H9 (cell line): ENCODE measurements around the gene TEAD1. TPM values are rescaled to one million over a fixed set of nuclear protein-coding genes. Genes with fewer than 3 reads are reported as not detected.

Experiments used
- DNase-seq: peaks from one replicate; pipeline ENCODE4 v3.0.0-alpha.2; 2017
- H2AFZ ChIP-seq: one replicate; pipeline ENCODE4 v1.6.1; 2013; ENCODE audit warnings: mild to moderate bottlenecking, low read length, control low read depth, moderate library complexity
- H2AK5ac ChIP-seq: 2 replicates; pipeline ENCODE4 v1.6.1; 2013; ENCODE audit warnings: low read length, control low read depth, mixed read lengths; ENCODE audit not compliant: insufficient read length
- H2BK120ac ChIP-seq: one replicate; pipeline ENCODE4 v1.6.1; 2013; ENCODE audit warnings: low read depth, mild to moderate bottlenecking, low read length, control low read depth, inconsistent platforms; ENCODE audit not compliant: poor library complexity, severe bottlenecking
- H2BK12ac ChIP-seq: 2 replicates; pipeline ENCODE4 v1.6.1; 2013; ENCODE audit warnings: low read length, control low read depth, mixed read lengths, low read depth; ENCODE audit not compliant: insufficient read length
- H2BK15ac ChIP-seq: 2 replicates; pipeline ENCODE4 v1.6.1; 2013; ENCODE audit warnings: low read depth, low read length, control low read depth
- H2BK20ac ChIP-seq: one replicate; pipeline ENCODE4 v1.6.1; 2013; ENCODE audit warnings: low read depth, mild to moderate bottlenecking, low read length, control low read depth, inconsistent platforms; ENCODE audit not compliant: poor library complexity, severe bottlenecking
- H2BK5ac ChIP-seq: 2 replicates; pipeline ENCODE4 v1.6.1; 2013; ENCODE audit warnings: low read length, control low read depth, mixed read lengths; ENCODE audit not compliant: insufficient read length
- H3K14ac ChIP-seq: 2 replicates; pipeline ENCODE4 v1.6.1; 2013; ENCODE audit warnings: low read length, control low read depth; ENCODE audit not compliant: insufficient read depth
- H3K18ac ChIP-seq: 2 replicates; pipeline ENCODE4 v1.6.1; 2013; ENCODE audit warnings: low read depth, mild to moderate bottlenecking, mixed read lengths, low read length, control low read depth; ENCODE audit not compliant: insufficient read length
- H3K23ac ChIP-seq: 2 replicates; pipeline ENCODE4 v1.6.1; 2013; ENCODE audit warnings: low read length, control low read depth, mixed read lengths, low read depth; ENCODE audit not compliant: insufficient read length
- H3K23me2 ChIP-seq: 2 replicates; pipeline ENCODE4 v1.6.1; 2013; ENCODE audit warnings: low read depth, mild to moderate bottlenecking, mixed read lengths, low read length, control low read depth; ENCODE audit not compliant: insufficient read length, poor library complexity, severe bottlenecking
- H3K27ac ChIP-seq: 2 replicates; pipeline ENCODE4 v1.5.1; 2013; ENCODE audit warnings: low read length, control low read depth, mixed read lengths, low read depth; ENCODE audit not compliant: insufficient read length
- H3K27me3 ChIP-seq: 2 replicates; pipeline ENCODE4 v1.6.1; 2013; ENCODE audit warnings: low read length, control low read depth, inconsistent platforms; ENCODE audit not compliant: insufficient read depth
- H3K4ac ChIP-seq: 2 replicates; pipeline ENCODE4 v1.6.1; 2013; ENCODE audit warnings: low read depth, mild to moderate bottlenecking, control low read depth, inconsistent platforms, low read length, moderate library complexity
- H3K4me1 ChIP-seq: 2 replicates; pipeline ENCODE4 v1.6.1; 2013; ENCODE audit warnings: low read length, control low read depth, inconsistent platforms; ENCODE audit not compliant: insufficient read depth
- H3K4me2 ChIP-seq: 2 replicates; pipeline ENCODE4 v1.6.1; 2013; ENCODE audit warnings: low read length, control low read depth, mixed read lengths; ENCODE audit not compliant: insufficient read length, insufficient read depth
- H3K56ac ChIP-seq: 2 replicates; pipeline ENCODE4 v1.6.1; 2013; ENCODE audit warnings: low read depth, mild to moderate bottlenecking, mixed read lengths, low read length, control low read depth; ENCODE audit not compliant: insufficient read length
- H3K79me1 ChIP-seq: 2 replicates; pipeline ENCODE4 v1.6.1; 2013; ENCODE audit warnings: low read depth, mild to moderate bottlenecking, moderate library complexity, low read length, control low read depth, inconsistent platforms; ENCODE audit not compliant: insufficient read depth, poor library complexity, severe bottlenecking
- H3K79me2 ChIP-seq: 2 replicates; pipeline ENCODE4 v1.6.1; 2013; ENCODE audit warnings: low read length, control low read depth, inconsistent platforms; ENCODE audit not compliant: insufficient read depth
- H3K9ac ChIP-seq: 2 replicates; pipeline ENCODE4 v1.6.1; 2013; ENCODE audit warnings: low read length, control low read depth, mixed read lengths; ENCODE audit not compliant: insufficient read length; ENCODE audit errors: extremely low read depth
- H3K9me3 ChIP-seq: one replicate; pipeline ENCODE4 v1.6.1; 2013; ENCODE audit warnings: low read depth, low read length, inconsistent platforms; ENCODE audit not compliant: control insufficient read depth
- H3T11ph ChIP-seq: one replicate; pipeline ENCODE4 v1.6.1; 2013; ENCODE audit warnings: mild to moderate bottlenecking, low read length, control low read depth, inconsistent platforms
- H4K20me1 ChIP-seq: one replicate; pipeline ENCODE4 v1.6.1; 2013; ENCODE audit not compliant: control insufficient read depth, insufficient read length, insufficient read depth
- H4K5ac ChIP-seq: 2 replicates; pipeline ENCODE4 v1.6.1; 2013; ENCODE audit warnings: low read depth, mild to moderate bottlenecking, mixed read lengths, low read length, control low read depth; ENCODE audit not compliant: insufficient read length
- H4K8ac ChIP-seq: replicated peaks from 2 replicates; pipeline ENCODE4 v1.6.1; 2013; ENCODE audit warnings: low read length, control low read depth, mixed read lengths, low read depth; ENCODE audit not compliant: insufficient read length
- H4K91ac ChIP-seq: 2 replicates; pipeline ENCODE4 v1.6.1; 2013; ENCODE audit warnings: low read depth, mild to moderate bottlenecking, moderate library complexity, mixed read lengths, low read length, control low read depth; ENCODE audit not compliant: insufficient read length
- H3K27ac Mint-ChIP-seq, 3 experiments: 2 replicates in 2 of 3; 3 replicates in 1 of 3; pipeline ENCODE4 v1.8.0; 2020 to 2021; ENCODE audit warnings: mixed read lengths in 3 of 3, mild to moderate bottlenecking in 1 of 3, moderate library complexity in 1 of 3
- H3K27me3 Mint-ChIP-seq: 2 replicates; pipeline ENCODE4 v1.8.0; 2021; ENCODE audit warnings: low read depth, mild to moderate bottlenecking, moderate library complexity, mixed read lengths
- H3K36me3 Mint-ChIP-seq, 3 experiments: 2 replicates in 2 of 3; 3 replicates in 1 of 3; pipeline ENCODE4 v1.8.0; 2020 to 2021; ENCODE audit warnings: low read depth in 3 of 3, mixed read lengths in 3 of 3; ENCODE audit not compliant: insufficient read depth in 1 of 3
- H3K4me1 Mint-ChIP-seq, 2 experiments: 2 replicates each; pipeline ENCODE4 v1.8.0; 2020; ENCODE audit warnings: mixed read lengths in 2 of 2
- H3K4me3 Mint-ChIP-seq, 2 experiments: 2 replicates in 1 of 2; 3 replicates in 1 of 2; pipeline ENCODE4 v1.8.0; 2020 to 2021; ENCODE audit warnings: mild to moderate bottlenecking in 2 of 2, mixed read lengths in 2 of 2, moderate library complexity in 1 of 2
- H3K9me3 Mint-ChIP-seq, 2 experiments: 2 replicates in 1 of 2; 3 replicates in 1 of 2; pipeline ENCODE4 v1.8.0; 2020; ENCODE audit warnings: mild to moderate bottlenecking in 2 of 2, mixed read lengths in 2 of 2, moderate library complexity in 1 of 2
- WGBS: extraction: QIAGEN DNeasy Blood & Tissue Kit; methylation state at CpG from one replicate; pipeline ENCODE4 v1.1.7; 2013; ENCODE audit warnings: missing lambda C conversion rate, low lambda C conversion rate, mixed read lengths; ENCODE audit not compliant: insufficient read length; ENCODE audit errors: extremely low coverage; 5-methylcytosine and 5-hydroxymethylcytosine counted together
- total RNA-seq: library from RNA; stranded (reverse); gene quantifications from 2 replicates; pipeline ENCODE4 v1.2.1, GENCODE V29; 2021
- TF ChIP-seq, protein P1 (sequence below): fragments of 200-600 bp; sonication (generic); conservative IDR thresholded peaks from 3 replicates; pipeline ENCODE4 v1.8.0; 2021; ENCODE audit warnings: antibody characterized with exemption, mild to moderate bottlenecking

Gene TEAD1
- total RNA-seq, 1 experiment from 2014 or later = 75.1 TPM

GRCh38 chr11:12681466-12681865, 7.2 kb downstream of the TEAD1 start:
- TF ChIP-seq, protein P1, sequence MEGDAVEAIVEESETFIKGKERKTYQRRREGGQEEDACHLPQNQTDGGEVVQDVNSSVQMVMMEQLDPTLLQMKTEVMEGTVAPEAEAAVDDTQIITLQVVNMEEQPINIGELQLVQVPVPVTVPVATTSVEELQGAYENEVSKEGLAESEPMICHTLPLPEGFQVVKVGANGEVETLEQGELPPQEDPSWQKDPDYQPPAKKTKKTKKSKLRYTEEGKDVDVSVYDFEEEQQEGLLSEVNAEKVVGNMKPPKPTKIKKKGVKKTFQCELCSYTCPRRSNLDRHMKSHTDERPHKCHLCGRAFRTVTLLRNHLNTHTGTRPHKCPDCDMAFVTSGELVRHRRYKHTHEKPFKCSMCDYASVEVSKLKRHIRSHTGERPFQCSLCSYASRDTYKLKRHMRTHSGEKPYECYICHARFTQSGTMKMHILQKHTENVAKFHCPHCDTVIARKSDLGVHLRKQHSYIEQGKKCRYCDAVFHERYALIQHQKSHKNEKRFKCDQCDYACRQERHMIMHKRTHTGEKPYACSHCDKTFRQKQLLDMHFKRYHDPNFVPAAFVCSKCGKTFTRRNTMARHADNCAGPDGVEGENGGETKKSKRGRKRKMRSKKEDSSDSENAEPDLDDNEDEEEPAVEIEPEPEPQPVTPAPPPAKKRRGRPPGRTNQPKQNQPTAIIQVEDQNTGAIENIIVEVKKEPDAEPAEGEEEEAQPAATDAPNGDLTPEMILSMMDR = no peak
- H2BK15ac ChIP-seq = 0 out of 2 replicates have a peak overlapping the region, but pooled peaks have one; percentile 16
- peaks cover 28% of the 10 kb centered on the region; the same call in 1 of the 2 replicates for H3K79me2 ChIP-seq
- H3K4ac ChIP-seq = no peak overlapping the region; the same call in 1 of the 2 replicates
- WGBS = no CpG with 5 or more reads among the region's 4 CpGs
- peaks cover 4% of the 10 kb centered on the region for H3K79me1 ChIP-seq
- H2AFZ ChIP-seq = no peak overlapping the region
- DNase-seq = no peak
- peak overlapping the region; percentile 67 for H2AK5ac ChIP-seq
- H2BK5ac ChIP-seq = no peak overlapping the region
- peaks cover 36% of the 10 kb centered on the region for H3K4me1 ChIP-seq
- H3K23me2 ChIP-seq = peaks cover under 1% of the 10 kb centered on the region
- H3K4me2 ChIP-seq = peak overlapping the region; percentile 17
- H3K36me3 Mint-ChIP-seq = peaks cover 5 to 9% (median 6%) of the 10 kb centered on the region in 3 experiments
- peaks cover 50% of the 10 kb centered on the region for H3K27me3 Mint-ChIP-seq
- no peak overlapping the region for H3T11ph ChIP-seq
- peak overlapping the region in 1 of 3 experiments; percentile 98; a peak in 3 of 7 replicates for H3K27ac Mint-ChIP-seq
- H3K4me1 Mint-ChIP-seq = peaks cover 94 to 95% of the 10 kb centered on the region in 2 experiments
- H2BK20ac ChIP-seq = no peak overlapping the region
- H3K9me3 Mint-ChIP-seq = no peaks in the 10 kb centered on the region
- peaks cover 4% of the 10 kb centered on the region; the same call in 1 of the 2 replicates for H3K27me3 ChIP-seq
- H3K9ac ChIP-seq = no peak overlapping the region
- H2BK12ac ChIP-seq = peak overlapping the region; percentile 69
- no peak overlapping the region for H2BK120ac ChIP-seq
- H4K20me1 ChIP-seq = no peaks in the 10 kb centered on the region
- H3K14ac ChIP-seq = 0 out of 2 replicates have a peak overlapping the region, but pooled peaks have one; percentile 31
- H4K5ac ChIP-seq = peak overlapping the region; percentile 47
- H4K8ac ChIP-seq = no peak overlapping the region
- H4K91ac ChIP-seq = no peak overlapping the region
- H3K4me3 Mint-ChIP-seq = peak overlapping the region; percentile 62 to 78; a peak in 4 of 5 replicates
- no peak overlapping the region for H3K56ac ChIP-seq
- H3K23ac ChIP-seq = no peak overlapping the region
- H3K9me3 ChIP-seq = no peaks in the 10 kb centered on the region
- H3K27ac ChIP-seq = no peak overlapping the region
- no peak overlapping the region for H3K18ac ChIP-seq
